ENCODE results near the gene PEBP1. TPM values are rescaled to one million over a fixed set of nuclear protein-coding genes. Genes with fewer than 3 reads are reported as not detected.
A peak's percentile ranks its signal among the peaks of the same experiment; 100 is the strongest.
"Not testable (repeated sequence)": the region's sequence is repeated elsewhere in the genome, so short reads cannot be mapped to it uniquely, and the experiment has no call there.

The PEBP1 gene
- total RNA-seq, 2 donors from 2014 or later: 315 to 322 TPM

DNA sequence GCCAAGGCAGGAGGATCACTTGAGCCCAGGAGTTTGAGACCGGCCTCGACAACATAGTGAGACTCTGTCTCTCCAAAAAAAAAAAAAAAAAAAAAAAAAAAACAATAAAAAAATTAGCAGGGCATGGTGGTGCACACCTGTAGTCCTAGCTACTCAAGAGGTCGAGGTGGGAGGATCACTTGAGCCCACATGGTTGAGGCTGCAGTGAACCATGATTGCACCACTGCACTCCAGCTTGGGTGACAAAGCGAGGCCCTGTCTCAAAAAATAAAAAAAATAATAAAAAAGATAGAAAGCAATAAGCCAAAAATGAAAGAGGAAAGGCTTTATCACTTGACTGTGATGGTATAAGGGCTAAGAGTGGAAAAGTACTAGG is 10.2 kb upstream of the PEBP1 start:
- no peak for ATAC-seq
- intact Hi-C loops (cut with DNase I): loop anchor here in 1 of 2 donors (10.0 kb wide), 1 partner anchor 59 kb away; no protein-coding TSS in a partner anchor
- no peak for DNase-seq

DNA sequence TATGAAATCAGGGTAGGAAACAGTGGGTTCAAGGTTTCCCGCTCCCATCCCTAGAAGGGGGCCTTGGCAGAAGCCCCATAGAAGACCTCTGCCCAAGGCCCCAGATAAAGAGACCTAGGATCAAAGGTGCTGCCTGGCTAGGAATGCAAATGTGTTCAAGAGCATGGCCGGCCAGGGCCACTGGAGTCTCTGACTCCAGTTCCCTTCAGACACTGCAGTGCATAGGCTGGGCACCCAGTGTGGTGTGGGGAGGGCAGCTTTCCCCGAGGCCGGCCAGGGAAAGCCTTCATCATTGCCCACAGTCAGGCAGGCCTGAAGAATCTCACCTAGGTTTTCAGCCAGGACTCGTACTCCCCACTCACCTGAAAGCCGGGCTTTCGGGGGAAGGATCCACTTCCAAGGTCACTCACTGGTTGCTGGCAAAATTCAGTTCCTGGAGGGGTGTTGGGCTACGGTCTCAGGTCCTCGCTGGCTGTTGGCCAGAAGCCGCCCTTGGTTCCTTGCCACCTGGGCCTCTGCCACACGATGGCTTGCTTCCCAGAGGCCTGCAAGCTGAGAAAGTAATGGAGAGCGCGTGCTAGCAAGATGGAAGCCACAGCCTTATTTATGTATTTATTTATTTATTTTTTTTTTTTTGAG is 9.7 kb upstream of the PEBP1 start:
- ATAC-seq: peak; percentile 68 to 78
- no peak for DNase-seq

DNA sequence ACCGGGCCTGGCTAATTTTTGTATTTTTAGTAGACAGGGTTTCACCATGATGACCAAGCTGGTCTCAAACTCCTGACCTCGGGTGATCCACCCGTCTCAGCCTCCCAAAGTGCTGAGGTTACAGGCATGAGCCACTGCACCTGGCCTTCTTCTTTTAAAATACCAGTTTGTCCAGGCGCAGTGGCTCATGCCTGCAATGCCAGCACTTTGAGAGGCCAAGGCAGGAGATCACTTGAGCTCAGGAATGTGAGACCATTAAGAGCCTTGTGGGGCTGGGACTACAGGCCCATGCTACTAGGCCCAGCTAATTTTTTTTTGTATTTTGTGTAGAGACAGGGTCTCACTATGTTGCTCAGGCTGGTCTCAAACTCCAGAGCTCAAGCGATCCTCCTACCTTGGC is 8.1 kb upstream of the PEBP1 start:
- DNase-seq (no peak), ATAC-seq (no peak)
- intact Hi-C loops (cut with DNase I): loop anchor here in 1 of 2 donors (10.0 kb wide), 1 partner anchor 57 kb away; no protein-coding TSS in a partner anchor

More for the DNA sequence above, 9.7 kb upstream of the PEBP1 start:
- intact Hi-C loops (cut with DNase I): loop anchor here in 1 of 2 donors (10.0 kb wide), 1 partner anchor 59 kb away; no protein-coding TSS in a partner anchor

DNA sequence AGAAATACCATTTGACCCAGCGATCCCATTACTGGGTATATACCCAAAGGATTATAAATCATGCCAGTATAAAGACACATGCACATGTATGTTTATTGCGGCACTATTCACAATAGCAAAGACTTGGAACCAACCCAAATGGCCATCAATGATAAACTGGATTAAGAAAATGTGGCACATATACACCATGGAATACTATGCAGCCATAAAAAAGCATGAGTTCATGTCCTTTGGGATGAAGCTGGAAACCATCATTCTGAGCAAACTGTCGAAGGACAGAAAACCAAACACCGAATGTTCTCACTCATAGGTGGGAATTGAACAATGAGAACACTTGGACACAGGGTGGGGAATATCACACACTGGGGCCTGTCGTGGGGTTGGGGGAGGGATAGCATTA is 6.5 kb upstream of the PEBP1 start:
- ATAC-seq, DNase-seq: not testable (repeated sequence)
- intact Hi-C loops (cut with DNase I): loop anchor here in 1 of 2 donors (10.0 kb wide), 1 partner anchor 55 kb away; no protein-coding TSS in a partner anchor

DNA sequence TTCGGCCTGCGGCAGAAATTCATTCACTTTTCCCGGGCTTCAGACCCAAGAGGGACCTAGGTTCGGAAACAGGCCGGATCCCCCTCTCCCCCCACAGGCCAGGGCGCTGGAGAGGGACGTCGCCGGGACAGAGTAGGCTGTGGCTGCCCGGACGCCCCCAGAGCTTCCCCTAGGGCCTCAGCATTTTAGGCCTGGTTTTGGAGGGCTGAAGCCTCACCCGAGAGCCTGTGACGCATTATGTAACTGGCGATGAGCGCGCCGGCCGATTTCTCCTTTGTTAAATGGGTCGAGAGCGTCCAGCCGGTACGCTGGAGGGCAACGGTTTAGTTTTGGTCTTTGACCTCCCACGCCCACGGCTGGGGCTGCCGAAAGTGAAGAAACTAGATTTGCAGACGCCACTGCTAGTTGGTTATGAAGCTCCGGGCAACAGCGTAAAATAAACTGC is 657 bp downstream of the PEBP1 start:
- DNase-seq: peak; percentile 67
- intact Hi-C loops (cut with DNase I): no loop called here
- peak; percentile 55 to 72 for ATAC-seq

GRCh38 chr12:118137148-118137678 is 1.3 kb downstream of the PEBP1 start:
- DNase-seq: no peak
- intact Hi-C loops (cut with DNase I): no loop called here
- no peak for ATAC-seq

GRCh38 chr12:118140825-118141224 is 4.9 kb downstream of the PEBP1 start:
- intact Hi-C loops (cut with DNase I): no loop called here
- DNase-seq (no peak), ATAC-seq (no peak)

GRCh38 chr12:118144499-118144898 is 8.6 kb downstream of the PEBP1 start:
- DNase-seq (no peak), ATAC-seq (no peak)
- intact Hi-C loops (cut with DNase I): no loop called here

DNA sequence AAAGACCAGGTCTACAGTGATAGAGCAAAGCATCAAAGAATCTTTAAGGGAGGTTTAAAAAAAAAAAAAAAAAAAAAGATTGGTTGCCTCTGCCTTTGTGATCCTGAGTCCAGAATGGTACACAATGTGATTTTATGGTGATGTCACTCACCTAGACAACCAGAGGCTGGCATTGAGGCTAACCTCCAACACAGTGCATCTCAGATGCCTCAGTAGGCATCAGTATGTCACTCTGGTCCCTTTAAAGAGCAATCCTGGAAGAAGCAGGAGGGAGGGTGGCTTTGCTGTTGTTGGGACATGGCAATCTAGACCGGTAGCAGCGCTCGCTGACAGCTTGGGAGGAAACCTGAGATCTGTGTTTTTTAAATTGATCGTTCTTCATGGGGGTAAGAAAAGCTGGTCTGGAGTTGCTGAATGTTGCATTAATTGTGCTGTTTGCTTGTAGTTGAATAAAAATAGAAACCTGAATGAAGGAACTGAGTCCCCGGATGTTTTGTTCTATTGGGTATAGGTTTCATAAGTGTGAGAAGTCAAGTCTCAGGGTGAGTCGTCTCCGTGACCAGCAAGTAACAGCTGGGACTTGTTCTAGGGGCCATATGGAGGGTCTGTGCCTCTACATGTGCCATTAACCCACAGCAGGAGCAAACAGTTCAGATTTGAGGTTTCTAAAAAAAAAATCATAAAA is 9.3 kb downstream of the PEBP1 start:
- intact Hi-C loops (cut with DNase I): no loop called here
- no peak for DNase-seq
- ATAC-seq: no peak

GRCh38 chr12:118145798-118146156 is 9.9 kb downstream of the PEBP1 start:
- no peak for ATAC-seq
- no peak for DNase-seq
- intact Hi-C loops (cut with DNase I): no loop called here

- no peak for DNase-seq
- intact Hi-C loops (cut with DNase I): no loop called here
- no peak for ATAC-seq
These were observed 12.4 kb downstream of the PEBP1 start for GRCh38 chr12:118148287-118148686.

GRCh38 chr12:118150625-118151024 is 14.7 kb downstream of the PEBP1 start:
- ATAC-seq: peak; percentile 16 to 57
- intact Hi-C loops (cut with DNase I): no loop called here
- DNase-seq: no peak

- no peak for ATAC-seq
- DNase-seq: no peak
- intact Hi-C loops (cut with DNase I): no loop called here
These were observed 15.8 kb downstream of the PEBP1 start for GRCh38 chr12:118151755-118152154.

DNA sequence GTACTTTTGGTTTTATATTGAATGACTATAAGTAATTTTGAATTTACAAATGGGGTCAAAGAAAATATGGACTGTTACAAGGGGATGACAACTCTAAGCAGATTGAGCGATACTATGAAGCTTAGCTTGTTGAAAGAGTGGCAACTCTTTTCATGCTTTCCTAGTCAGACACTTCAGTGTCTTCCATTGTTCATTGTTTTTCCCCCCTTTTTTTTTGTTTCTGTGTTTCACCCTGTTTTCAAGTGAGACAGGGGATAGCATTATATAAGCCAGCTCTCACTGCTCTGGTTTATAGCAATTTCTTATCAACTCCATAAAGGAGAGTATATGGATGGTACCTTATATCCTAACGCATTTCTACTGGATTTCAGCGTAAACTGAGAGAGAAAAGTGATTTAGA is 24.6 kb downstream of the PEBP1 start:
- ATAC-seq (no peak), DNase-seq (no peak)
- intact Hi-C loops (cut with DNase I): no loop called here

DNA sequence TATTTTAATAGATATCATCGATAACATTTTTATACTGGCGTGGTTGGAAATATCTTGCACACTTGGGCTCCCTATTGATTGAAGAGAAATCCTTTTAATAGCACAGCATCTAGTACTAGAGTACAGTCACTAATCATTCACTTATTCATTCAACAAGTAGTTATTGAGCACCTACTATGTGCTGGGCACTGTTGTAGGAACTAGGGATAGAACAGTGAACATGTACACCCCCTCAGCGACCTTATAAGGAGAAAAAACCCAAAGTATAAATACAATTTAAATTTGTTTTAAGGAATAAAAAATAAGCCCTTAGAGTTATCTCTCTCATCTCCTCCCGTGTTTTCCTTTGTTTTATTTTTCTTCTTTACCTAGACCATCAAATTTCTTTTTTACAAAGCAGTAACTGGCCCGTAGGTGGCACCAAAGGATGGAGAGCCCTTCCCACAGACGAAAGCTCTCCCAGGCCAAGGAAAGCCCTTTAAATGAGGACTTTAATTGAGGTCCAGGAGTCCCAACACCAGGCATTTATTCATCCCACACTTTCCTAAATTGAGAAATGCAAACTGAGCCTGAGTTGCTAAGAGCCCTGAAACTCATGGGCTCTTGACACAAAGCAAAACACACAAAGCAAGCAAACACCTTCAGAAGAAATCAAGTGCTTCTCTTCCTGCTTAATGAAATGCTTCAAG is 29.0 kb downstream of the PEBP1 start:
- ATAC-seq (no peak), DNase-seq (no peak)
- intact Hi-C loops (cut with DNase I): no loop called here

- intact Hi-C loops (cut with DNase I): no loop called here
- ATAC-seq (no peak), DNase-seq (no peak)
These were observed 31.0 kb downstream of the PEBP1 start for GRCh38 chr12:118166946-118167345.

GRCh38 chr12:118175823-118176447 is 40.0 kb downstream of the PEBP1 start:
- DNase-seq (no peak), ATAC-seq (peak in 1 of 2 donors; percentile 37)
- intact Hi-C loops (cut with DNase I): no loop called here

GRCh38 chr12:118183155-118183554 is 47.2 kb downstream of the PEBP1 start:
- DNase-seq: no peak
- intact Hi-C loops (cut with DNase I): loop anchor here (5.0 to 10.0 kb wide), 2 partner anchors 58 to 209 kb away; no protein-coding TSS in a partner anchor
- no peak for ATAC-seq

GRCh38 chr12:118183711-118184110 is 47.8 kb downstream of the PEBP1 start:
- intact Hi-C loops (cut with DNase I): loop anchor here (5.0 to 10.0 kb wide), 2 partner anchors 59 to 209 kb away; no protein-coding TSS in a partner anchor
- no peak for ATAC-seq
- DNase-seq: no peak
